Measurements from ENCODE around the gene MYMK. TPM values are rescaled to one million over a fixed set of nuclear protein-coding genes. Genes with fewer than 3 reads are reported as not detected.

MYMK gene
- total and polyA plus RNA-seq, 2 of the 8 experiments (the other 6 are each of a cell fraction or from before 2014, with no cell fraction given) = not detected

GRCh38 chr9:133484671-133485437 is 39.9 kb downstream of the MYMK start:
- no peak overlapping the region for H2BK20ac ChIP-seq (ENCODE audit: low read length)
- H3K36me3 ChIP-seq (ENCODE audit: control insufficient read depth in 2 of 4, insufficient read depth in 4 of 4, low read length in 3 of 4) = no peaks in the 10 kb centered on the region
- no peak overlapping the region for H2BK120ac ChIP-seq (replicated peaks; ENCODE audit: low read depth, low read length)
- no peak overlapping the region for H3K27ac ChIP-seq (ENCODE audit: low read depth, low read length)
- no peaks in the 10 kb centered on the region for H3K79me1 ChIP-seq (ENCODE audit: low read depth, low read length)
- H4K5ac ChIP-seq (ENCODE audit: insufficient read length, low read depth, low read length) = no peak overlapping the region
- no peaks in the 10 kb centered on the region for H3K23me2 ChIP-seq (ENCODE audit: low read depth, low read length)
- H3K14ac ChIP-seq (ENCODE audit: insufficient read length) = no peak overlapping the region
- peaks cover 2% of the 10 kb centered on the region in 2 experiments for H4K20me1 ChIP-seq (replicated peaks in 1 of 2; ENCODE audit: control insufficient read depth in 1 of 2, insufficient read depth in 2 of 2, low read length in 2 of 2)
- WGBS, 2 experiments (ENCODE audit: extremely low coverage in 1 of 2, insufficient coverage in 1 of 2, insufficient read length in 1 of 2, insufficient replicate concordance in 2 of 2, low coverage in 1 of 2, low lambda C conversion rate in 2 of 2, missing lambda C conversion rate in 1 of 2) = 82% methylated on average over 18 of the region's 22 CpGs; no CpG with 5 or more reads in 1 of the 2 experiments
- no peak overlapping the region for H3K23ac ChIP-seq (ENCODE audit: insufficient read length)
- FAIRE-seq (no peak), DNase-seq (ENCODE audit: low read depth in 1 of 2, low spot score in 2 of 2) (no peak)
- no peak overlapping the region for H3K4me2 ChIP-seq (ENCODE audit: insufficient read depth in 1 of 2, low read depth in 2 of 2, low read length in 2 of 2)
- H3K79me2 ChIP-seq (ENCODE audit: control insufficient read depth in 1 of 2, insufficient read depth in 2 of 2, low read length in 2 of 2) = no peaks in the 10 kb centered on the region
- H3K4me3 ChIP-seq (ENCODE audit: extremely low read depth in 1 of 4, insufficient read depth in 2 of 4, low read depth in 3 of 4, low read length in 4 of 4) = no peak overlapping the region
- H2BK15ac ChIP-seq (ENCODE audit: low read length) = no peak overlapping the region
- no peak overlapping the region for H2BK12ac ChIP-seq (ENCODE audit: low read depth, low read length)
- no peak overlapping the region for H2BK5ac ChIP-seq (ENCODE audit: low read depth, low read length)
- H4K91ac ChIP-seq (replicated peaks; ENCODE audit: insufficient read length, low read length) = no peak overlapping the region
- no peaks in the 10 kb centered on the region for H3K9me3 ChIP-seq (ENCODE audit: insufficient read depth in 2 of 2, low read depth in 1 of 2, low read length in 1 of 2)
- H3K27me3 ChIP-seq (replicated peaks in 1 of 4; ENCODE audit: control insufficient read depth in 3 of 4, extremely low read depth in 1 of 4, insufficient read depth in 3 of 4, low read length in 3 of 4) = peaks cover 0 to 1% (median 0%) of the 10 kb centered on the region in 4 experiments; a peak in 1 of 7 replicates
- H3K9ac ChIP-seq (replicated peaks in 1 of 4; ENCODE audit: extremely low read depth in 1 of 4, low read depth in 3 of 4, low read length in 3 of 4) = no peak overlapping the region
- no peak overlapping the region for H4K8ac ChIP-seq (ENCODE audit: extremely low read depth, insufficient read depth, low read length)
- ChIA-PET CTCF (ENCODE audit: partially characterized antibody) (interaction anchor here (0.8 to 3.6 kb wide), 26 partner anchors 9 to 341 kb away, joined by 3 to 29 read pairs (median 4); partner anchors contain the start of genes REXO4, STKLD1, SURF1 and SURF2), POLR2A (ENCODE audit: partially characterized antibody) (interaction anchor here (0.8 to 3.5 kb wide), 7 partner anchors 15 to 136 kb away, joined by 3 to 12 read pairs (median 4); partner anchors contain the start of genes CACFD1, MED22 and RPL7A)
- no peak overlapping the region for H3K4ac ChIP-seq (replicated peaks; ENCODE audit: insufficient read length, low read depth, low read length)
- no peak overlapping the region for H2AFZ ChIP-seq (ENCODE audit: low read length)
- peaks cover 0 to 1% (median 0%) of the 10 kb centered on the region in 4 experiments; a peak in 2 of 7 replicates for H3K4me1 ChIP-seq (replicated peaks in 1 of 4; ENCODE audit: control insufficient read depth in 3 of 4, insufficient read depth in 4 of 4, low read length in 3 of 4)
- no peak overlapping the region for H3K18ac ChIP-seq (ENCODE audit: extremely low read depth, low read length)
- no peak overlapping the region for H2AK5ac ChIP-seq (ENCODE audit: low read depth, low read length)
- no peak overlapping the region for H3K56ac ChIP-seq (replicated peaks; ENCODE audit: insufficient read length, low read depth, low read length)
- TF ChIP-seq GTF2F1 (IDR thresholded peaks at IDR 0.05; ENCODE audit: borderline replicate concordance, low read depth, low read length) = no peak
- TF ChIP-seq NANOG (IDR thresholded peaks at IDR 0.05; ENCODE audit: insufficient read depth, low read depth, low read length, poor library complexity, severe bottlenecking) = no peak
- TF ChIP-seq CHD2 (IDR thresholded peaks at IDR 0.05; ENCODE audit: low read length) = no peak
- TF ChIP-seq SAP30 (IDR thresholded peaks at IDR 0.05; ENCODE audit: insufficient read depth, insufficient replicate concordance, low read length) = no peak
- TF ChIP-seq FOSL1 (IDR thresholded peaks at IDR 0.05; ENCODE audit: insufficient read depth, low read depth, low read length) = no peak
- no peak for TF ChIP-seq KDM4A (IDR thresholded peaks at IDR 0.05; ENCODE audit: low read depth, low read length, severe bottlenecking)
- no peak for TF ChIP-seq ATF2 (IDR thresholded peaks at IDR 0.05; ENCODE audit: low read length)
